Ovary (tissue), 3 donors: ENCODE measurements around the gene BEST2.

Experiments used
- CTCF ChIP-seq, 3 donors: fragments of 450-650 bp in 2 of 3; fragments of 200-600 bp in 1 of 3; IDR thresholded peaks; one replicate each; pipeline versions ENCODE4 v1.5.1 to v1.8.0; 2016 to 2022; ENCODE audit warnings: antibody characterized with exemption in 3 of 3, mild to moderate bottlenecking in 1 of 3
- EP300 ChIP-seq: sonication (generic); formaldehyde crosslinking; IDR thresholded peaks from one replicate; pipeline ENCODE4 v1.6.1; 2017; ENCODE audit warnings: antibody characterized with exemption
- POLR2A ChIP-seq: fragments of 450-650 bp; IDR thresholded peaks from one replicate; pipeline ENCODE4 v1.6.1; 2017; ENCODE audit warnings: antibody characterized with exemption, mild to moderate bottlenecking, moderate library complexity
- donor health status: DM: no; HTN: no; CAD: no.

GRCh38 chr19:12705169-12705568 lies 46.4 kb upstream of the BEST2 start:
- TF ChIP-seq CTCF (IDR thresholded peaks at IDR 0.05) (no peak), EP300 (no peak), POLR2A (no peak)
